Activated CD8-positive, alpha-beta memory T cell treated with anti-CD3 and anti-CD28 coated beads for 48 hours (primary cell): ENCODE results near the gene PEX5L.
"Not testable (repeated sequence)": the region's sequence is repeated elsewhere in the genome, so short reads cannot be mapped to it uniquely, and the experiment has no call there.

Source experiments
- DNase-seq, 3 experiments: peaks; one replicate each; pipeline ENCODE4 v3.0.0-alpha.2; 2020; ENCODE audit warnings: low read depth in 2 of 3, low spot score in 2 of 3

Gene PEX5L

DNA sequence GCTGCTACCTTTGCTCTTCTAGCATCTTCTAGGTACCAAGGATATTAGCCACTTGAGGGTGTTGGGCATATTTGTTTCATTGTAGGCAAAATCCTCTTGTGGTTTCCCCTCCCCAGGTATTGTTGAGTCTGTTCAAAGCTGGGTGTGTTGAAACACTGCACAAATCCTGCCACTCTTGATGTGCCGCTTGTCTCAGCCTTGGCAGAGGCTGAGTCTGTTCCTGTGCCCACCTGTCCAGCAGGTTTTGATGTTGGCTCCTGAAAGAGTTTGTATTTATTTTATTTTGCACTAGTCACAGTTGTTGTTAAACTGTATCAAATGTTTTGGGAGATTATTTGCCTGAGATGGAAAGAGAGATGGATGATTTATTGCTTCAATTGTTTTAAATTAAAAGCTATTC lies 247.7 kb downstream of the PEX5L start:
- DNase-seq: no peak

DNA sequence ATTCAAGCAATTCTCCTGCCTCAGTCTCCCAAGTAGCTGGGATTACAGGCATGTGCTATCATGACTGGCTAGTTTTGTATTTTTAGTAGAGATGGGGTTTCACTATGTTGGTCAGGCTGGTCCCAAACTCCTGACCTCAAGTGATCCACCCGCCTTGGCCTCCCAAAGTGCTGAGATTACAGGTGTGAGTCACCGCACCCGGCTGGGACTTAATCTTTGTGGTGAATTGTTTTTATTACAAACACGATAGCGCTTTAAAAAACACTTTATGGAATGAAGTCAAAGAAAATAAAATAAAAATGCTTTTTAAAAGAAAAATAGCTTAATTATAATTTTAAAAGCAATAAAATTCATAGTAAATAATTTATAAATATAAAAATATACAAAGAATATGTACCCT lies 253.9 kb downstream of the PEX5L start:
- not testable (repeated sequence) for DNase-seq

DNA sequence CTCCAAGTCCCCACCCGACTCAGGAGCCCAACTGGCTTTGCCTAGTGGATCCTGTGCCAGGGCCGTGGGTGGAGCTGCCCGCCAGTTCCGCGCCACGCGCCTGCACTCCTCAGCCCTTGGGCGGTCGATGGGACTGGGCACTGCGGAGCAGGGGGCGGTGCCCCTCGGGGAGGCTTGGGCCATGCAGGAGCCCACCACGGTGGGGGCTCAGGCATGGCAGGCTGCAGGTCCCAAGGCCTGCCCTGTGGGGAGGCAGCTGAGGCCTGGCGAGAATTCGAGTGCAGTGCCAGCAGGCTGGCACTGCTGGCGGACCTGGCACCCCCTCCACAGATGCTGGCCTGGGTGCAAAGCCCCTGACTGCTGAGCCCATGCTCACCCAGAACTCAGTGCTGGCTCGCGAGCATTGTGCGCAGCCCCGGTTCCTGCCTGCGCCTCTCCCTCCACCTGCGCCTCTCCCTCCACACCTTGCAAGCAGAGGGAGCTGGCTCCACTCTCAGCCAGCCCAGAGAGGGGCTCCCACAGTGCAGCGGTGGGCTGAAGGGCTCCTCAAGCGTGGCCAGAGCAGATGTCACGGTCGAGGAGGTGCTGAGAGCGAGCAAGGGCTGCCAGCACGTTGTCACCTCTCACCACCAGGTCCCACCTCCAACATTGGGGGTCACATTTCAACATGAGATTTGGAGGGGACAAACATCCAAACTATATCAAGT lies 261.2 kb downstream of the PEX5L start:
- DNase-seq: no peak

DNA sequence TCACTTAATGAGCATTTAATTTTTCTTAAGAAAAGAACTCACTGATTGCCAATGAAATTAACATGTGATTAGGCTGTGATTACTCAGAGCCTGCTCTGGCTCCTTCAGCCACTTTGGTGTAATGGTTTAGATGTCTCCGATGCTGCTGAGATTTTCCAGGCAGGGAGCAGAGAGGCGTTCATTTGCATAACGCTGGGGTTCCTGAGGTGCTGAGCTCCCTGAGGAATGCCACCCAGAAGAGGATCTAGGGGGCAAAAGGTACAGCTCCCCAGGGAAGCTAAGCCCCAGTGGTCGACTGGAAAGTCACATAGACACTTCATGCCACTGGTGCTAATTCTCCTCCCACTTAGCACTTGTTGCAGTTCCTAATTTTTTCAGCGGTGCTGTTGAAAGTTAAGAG lies 264.4 kb downstream of the PEX5L start:
- DNase-seq: no peak

DNA sequence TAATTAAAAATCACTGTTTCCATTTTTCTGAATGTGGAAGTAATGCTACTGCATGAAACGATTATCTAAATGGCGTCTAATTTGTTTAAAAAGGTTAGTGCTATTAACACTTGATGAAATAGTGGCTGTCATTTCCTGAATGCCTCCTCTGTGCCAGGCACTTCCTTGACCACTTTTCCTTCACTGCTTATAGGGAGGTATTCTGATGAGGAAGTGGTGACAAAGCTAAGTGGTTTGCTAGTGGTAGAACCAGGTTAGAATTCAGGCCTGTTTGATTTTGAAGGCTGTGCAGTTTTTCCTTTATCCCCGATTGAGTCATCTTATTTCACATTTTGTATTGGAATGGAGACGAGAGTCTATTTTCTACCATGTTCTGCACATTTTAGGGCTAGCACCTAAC lies 264.9 kb downstream of the PEX5L start:
- no peak for DNase-seq

DNA sequence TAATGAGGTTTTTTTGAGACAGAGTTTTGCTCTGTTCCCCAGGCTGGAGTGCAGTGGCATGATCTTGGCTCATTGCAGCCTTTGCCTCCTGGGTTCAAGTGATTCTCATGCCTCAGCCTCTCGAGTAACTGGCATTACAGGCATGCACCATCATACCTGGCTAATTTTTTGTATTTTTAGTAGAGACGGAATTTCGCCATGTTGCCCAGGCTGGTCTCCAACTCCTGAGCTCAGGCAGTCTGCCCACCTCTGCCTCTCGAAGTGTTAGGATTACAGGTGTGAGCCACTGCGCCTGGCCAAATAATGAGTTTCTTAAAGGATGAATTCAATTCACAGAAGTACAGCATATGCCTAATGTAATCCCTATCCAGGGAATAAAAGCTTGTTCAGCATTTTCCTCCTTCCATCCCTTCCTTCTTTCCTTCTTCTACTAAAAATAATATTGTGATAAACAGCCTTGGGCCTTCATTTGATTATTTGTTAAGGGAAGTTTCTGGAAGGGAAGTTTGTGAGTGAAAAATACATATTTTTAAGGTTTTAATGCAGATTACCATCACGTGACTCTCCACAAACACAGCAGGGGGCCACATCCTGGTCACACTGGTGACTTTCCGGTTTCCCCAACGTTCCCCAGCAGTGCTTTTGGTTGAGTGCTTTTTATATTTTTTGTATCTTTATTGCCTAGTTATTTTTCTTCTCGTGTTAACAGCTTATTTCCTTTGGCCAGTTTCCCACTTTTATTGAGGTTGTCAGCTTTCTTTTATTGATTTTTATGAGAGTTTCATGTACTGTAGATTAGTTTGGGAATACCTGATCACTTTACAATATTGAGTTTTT lies 267.1 kb downstream of the PEX5L start:
- DNase-seq: no peak

DNA sequence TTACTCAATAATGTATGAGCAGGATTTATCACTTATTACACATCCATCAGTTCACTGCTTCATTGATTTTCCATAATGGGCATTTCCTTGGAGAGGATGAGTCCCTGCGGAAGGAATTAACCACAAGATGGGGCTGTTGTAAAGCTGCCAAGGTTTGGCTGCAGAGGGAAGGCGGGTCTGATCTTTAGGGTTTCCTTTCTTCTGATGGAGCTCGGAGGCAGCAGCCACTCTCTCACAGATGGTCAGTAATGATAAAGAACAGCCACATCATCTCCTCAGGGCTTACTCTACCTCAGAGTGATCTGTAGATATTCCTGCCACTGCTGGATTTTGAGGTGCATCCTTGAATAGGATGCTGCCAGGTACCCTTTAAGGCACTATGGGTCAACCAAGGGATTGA lies 268.7 kb downstream of the PEX5L start:
- DNase-seq: no peak

DNA sequence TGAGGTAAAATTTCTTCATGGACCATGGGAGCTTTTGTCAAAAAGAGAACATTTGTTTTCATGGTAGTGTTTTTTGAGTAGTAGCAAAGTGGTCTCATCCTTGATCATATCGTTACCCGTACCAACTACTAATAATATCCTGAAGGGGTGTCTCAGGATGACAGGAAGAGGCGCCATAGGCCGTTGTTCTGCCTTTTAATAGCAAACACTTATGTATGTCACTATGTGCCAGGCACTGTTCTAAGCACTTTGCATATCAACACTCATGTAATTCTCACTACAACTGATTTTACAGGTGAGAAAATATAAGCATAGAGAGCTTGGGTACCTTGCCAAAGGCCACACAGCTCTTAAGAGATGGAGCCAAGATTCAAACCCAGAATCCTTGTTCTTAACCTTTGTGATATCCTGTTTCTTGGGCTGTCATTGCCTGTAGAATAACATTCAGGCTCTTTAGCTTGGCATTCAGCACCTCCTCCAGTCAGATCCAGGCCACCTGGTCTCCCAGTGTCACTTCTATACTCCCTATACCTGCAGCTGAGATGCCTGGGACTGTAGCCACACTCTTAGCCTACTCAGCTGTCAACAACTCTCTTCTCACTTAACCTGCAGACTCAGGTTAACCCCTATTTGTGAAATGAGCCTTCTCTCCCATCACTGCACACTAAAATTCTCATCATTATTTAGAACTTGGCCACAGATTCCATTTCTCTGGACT lies 270.2 kb downstream of the PEX5L start:
- no peak for DNase-seq

DNA sequence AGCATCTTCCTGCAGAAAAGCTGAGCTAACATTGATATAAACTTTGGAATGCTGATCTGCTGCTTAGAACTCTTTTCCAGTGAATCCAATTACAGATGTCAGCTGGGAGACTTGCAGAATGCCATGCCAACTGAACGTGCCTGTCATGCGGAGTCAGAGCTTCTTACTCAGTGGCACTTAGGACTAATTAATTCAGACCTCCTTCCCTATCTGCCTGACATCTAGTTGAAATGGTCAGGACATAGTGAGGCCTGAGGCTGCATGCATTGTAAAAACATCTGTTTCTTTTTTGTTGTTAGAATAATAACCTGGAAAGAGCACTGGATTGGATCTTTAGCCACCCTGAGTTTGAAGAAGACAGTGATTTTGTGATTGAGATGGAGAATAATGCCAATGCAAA lies 271.3 kb downstream of the PEX5L start:
- no peak for DNase-seq

DNA sequence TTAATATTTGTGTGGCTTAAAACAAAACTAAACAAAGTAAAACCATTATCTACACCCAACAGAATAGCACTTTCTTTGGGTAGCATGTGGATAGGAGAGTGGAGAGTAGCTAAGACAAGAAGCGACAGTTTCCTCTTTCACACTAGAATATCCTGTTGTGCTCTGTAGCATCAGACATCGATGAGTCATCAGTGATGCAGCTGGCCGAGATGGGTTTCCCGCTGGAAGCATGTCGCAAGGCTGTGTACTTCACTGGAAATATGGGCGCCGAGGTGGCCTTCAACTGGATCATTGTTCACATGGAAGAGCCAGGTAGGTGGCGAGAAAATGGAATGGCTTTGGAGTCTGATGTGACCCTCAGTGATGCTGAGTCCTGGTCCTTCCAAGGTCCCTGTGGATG lies 275.8 kb downstream of the PEX5L start:
- no peak for DNase-seq

DNA sequence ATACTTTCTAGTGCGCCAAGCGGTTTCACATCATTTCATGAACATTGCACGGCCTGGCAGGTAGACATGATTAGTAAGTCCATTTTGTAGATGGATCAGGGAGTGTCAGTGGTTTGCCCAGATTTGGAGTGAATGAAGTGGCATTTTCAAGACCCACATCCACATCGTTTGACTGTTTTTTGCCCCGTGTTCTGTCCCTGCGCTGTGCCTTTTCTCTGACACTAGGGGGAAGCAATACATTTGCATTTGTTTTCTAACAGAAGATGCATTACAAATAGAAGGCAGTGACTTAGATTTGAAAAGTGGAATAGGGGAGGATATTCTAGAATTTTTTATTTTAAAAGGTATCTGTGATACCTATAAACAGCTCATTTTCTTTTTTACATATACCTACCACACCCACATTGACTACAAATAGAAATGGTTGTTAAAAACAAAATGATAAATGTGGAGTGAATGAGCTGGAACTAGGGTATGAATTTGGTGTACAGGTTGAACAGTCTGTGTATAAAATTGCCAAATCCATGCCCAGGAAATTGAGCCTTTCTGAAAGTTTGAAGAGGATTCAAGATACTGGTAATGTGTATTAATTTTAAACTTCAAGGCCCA lies 285.9 kb downstream of the PEX5L start:
- DNase-seq: no peak

DNA sequence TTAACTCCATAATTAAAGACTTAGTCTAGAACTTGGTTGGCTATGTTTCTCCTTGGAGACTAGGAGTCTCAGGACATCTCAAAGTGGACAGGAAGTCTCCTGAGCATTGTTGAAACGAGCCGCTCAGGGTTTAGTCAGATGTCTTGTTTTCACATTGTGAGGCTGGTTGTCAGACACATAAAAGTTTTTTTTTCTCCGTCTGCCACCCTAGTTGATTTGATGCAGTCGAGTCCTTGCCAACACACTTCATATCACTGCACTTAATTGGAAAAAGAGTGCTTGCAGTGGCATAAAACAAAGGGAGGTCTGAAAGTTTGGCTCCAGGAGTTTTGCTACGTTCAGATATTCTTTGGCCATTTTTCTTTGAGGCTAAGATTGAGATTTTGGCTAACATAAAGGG lies 291.0 kb downstream of the PEX5L start:
- no peak for DNase-seq

DNA sequence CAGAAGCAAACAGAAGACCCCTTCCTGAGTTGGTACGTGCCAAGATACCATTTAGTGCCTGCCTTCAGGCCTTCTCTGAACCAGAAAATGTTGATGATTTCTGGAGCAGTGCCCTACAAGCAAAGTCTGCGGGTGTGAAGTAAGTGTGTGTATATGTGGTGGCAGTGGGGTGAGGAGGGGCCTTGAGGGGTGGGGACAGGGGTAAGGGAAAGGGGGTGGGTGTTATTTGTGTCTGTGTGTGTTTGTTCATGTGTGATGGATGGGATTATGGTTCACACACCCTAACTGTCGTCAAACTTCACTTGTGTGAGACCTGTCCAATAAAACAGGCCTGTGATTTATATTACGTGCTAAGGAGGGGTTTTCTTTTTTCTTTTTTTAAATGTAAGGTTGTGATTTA lies 291.7 kb downstream of the PEX5L start:
- DNase-seq: no peak
